Activated naive CD8-positive, alpha-beta T cell treated with anti-CD3 and anti-CD28 coated beads for 36 hours (primary cell): ENCODE measurements around the gene MYBBP1A. TPM values are rescaled to one million over a fixed set of nuclear protein-coding genes. Genes with fewer than 3 reads are reported as not detected.

Experiments used
- DNase-seq: peaks from one replicate; pipeline ENCODE4 v3.0.0; 2021
- H3K27ac Mint-ChIP-seq: one replicate; pipeline ENCODE4 v1.8.0; 2022; ENCODE audit warnings: mild to moderate bottlenecking, moderate library complexity, mixed read lengths
- H3K27me3 Mint-ChIP-seq: one replicate; pipeline ENCODE4 v1.8.0; 2022; ENCODE audit warnings: mild to moderate bottlenecking, mixed read lengths
- H3K36me3 Mint-ChIP-seq: one replicate; pipeline ENCODE4 v1.8.0; 2021; ENCODE audit warnings: mild to moderate bottlenecking, mixed read lengths
- H3K4me1 Mint-ChIP-seq: one replicate; pipeline ENCODE4 v1.8.0; 2021; ENCODE audit warnings: mixed read lengths
- H3K4me3 Mint-ChIP-seq: one replicate; pipeline ENCODE4 v1.8.0; 2022; ENCODE audit warnings: mild to moderate bottlenecking, moderate library complexity, mixed read lengths
- H3K9me3 Mint-ChIP-seq: one replicate; pipeline ENCODE4 v1.8.0; 2022; ENCODE audit warnings: mixed read lengths
- total RNA-seq, 2 experiments: library from RNA; stranded (reverse); gene quantifications; one replicate each; pipeline ENCODE4 v1.2.3, GENCODE V29; 2021

Gene MYBBP1A
- total RNA-seq, 2 experiments from 2014 or later: 174 to 176 TPM

DNA sequence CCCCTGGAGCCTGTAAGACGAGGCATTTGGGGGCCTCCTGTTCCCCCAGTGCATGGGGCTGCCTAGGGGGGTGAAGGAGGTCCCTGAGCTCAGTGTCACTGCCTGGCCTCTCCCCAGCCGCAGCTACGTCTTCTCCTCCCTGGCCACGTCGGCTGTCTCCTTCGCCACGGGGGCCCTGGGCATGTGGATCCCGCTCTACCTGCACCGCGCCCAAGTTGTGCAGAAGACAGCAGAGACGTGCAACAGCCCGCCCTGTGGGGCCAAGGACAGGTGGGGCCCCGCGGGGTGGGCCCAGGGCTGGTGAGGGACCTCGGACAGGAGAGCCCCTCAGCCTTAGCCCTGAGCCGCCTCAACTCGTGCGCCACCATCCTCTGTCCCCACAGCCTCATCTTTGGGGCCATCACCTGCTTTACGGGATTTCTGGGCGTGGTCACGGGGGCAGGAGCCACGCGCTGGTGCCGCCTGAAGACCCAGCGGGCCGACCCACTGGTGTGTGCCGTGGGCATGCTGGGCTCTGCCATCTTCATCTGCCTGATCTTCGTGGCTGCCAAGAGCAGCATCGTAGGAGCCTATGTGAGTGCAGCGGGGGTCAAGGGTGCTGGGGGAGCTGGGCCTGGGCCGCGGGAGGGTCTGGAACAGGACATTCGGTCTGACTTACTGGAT is 22.2 kb downstream of the MYBBP1A start:
- H3K27ac Mint-ChIP-seq: no peak overlapping the region
- H3K27me3 Mint-ChIP-seq: peaks cover 12% of the 10 kb centered on the region
- H3K9me3 Mint-ChIP-seq: no peaks in the 10 kb centered on the region
- H3K36me3 Mint-ChIP-seq: no peaks in the 10 kb centered on the region
- DNase-seq: no peak
- peaks cover 7% of the 10 kb centered on the region for H3K4me1 Mint-ChIP-seq
- H3K4me3 Mint-ChIP-seq: no peak overlapping the region

DNA sequence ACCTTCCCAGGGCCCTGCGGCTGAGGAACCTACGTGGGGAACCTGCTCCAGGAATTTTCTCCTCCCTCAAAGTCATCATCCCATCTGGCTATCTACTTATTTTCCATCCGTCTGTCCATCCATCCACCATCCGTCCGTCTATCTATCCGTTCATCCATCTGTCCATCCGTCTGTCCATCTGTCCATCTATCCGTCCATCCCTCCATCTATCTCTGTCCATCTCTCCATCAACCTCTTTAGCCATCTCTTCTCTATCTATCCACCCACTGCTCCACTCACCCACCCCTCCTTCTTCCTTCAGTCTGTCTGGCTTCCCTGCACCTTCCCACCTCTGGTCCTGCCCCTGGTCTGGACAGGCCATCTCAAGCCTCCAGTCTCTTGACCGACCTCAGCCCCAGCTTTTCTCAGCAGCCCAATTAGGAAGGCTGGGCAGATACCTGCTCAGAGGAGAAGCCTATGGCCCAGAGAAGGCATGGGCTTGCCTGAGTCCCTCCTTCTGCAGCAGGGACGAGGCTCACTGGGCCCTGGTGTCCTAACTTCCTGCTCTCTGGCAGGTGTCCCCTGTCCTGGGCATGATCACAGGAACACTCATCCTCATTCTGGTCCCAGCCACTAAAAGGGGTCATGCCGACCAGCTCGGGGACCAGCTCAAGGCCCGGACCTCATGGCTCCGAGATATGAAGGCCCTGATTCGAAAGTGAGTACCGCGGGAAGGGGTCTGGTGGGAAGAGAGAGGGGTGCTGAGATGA is 23.0 kb downstream of the MYBBP1A start:
- no peaks in the 10 kb centered on the region for H3K36me3 Mint-ChIP-seq
- H3K27me3 Mint-ChIP-seq: peaks cover 12% of the 10 kb centered on the region
- H3K4me1 Mint-ChIP-seq: peaks cover 7% of the 10 kb centered on the region
- H3K9me3 Mint-ChIP-seq: no peaks in the 10 kb centered on the region
- no peak for DNase-seq
- no peak overlapping the region for H3K4me3 Mint-ChIP-seq
- no peak overlapping the region for H3K27ac Mint-ChIP-seq

- no peaks in the 10 kb centered on the region for H3K9me3 Mint-ChIP-seq
- H3K36me3 Mint-ChIP-seq: no peaks in the 10 kb centered on the region
- H3K4me1 Mint-ChIP-seq: peaks cover 7% of the 10 kb centered on the region
- H3K27me3 Mint-ChIP-seq: peaks cover 12% of the 10 kb centered on the region
- no peak for DNase-seq
- H3K4me3 Mint-ChIP-seq: no peak overlapping the region
- no peak overlapping the region for H3K27ac Mint-ChIP-seq
These were observed 24.1 kb downstream of the MYBBP1A start for GRCh38 chr17:4530799-4531730.

GRCh38 chr17:4529533-4530152 is 25.5 kb downstream of the MYBBP1A start:
- Mint-ChIP-seq H3K36me3 (no peaks in the 10 kb centered on the region), H3K27me3 (peaks cover 12% of the 10 kb centered on the region), H3K4me1 (peaks cover 7% of the 10 kb centered on the region), H3K4me3 (no peak overlapping the region), H3K27ac (no peak overlapping the region), H3K9me3 (no peaks in the 10 kb centered on the region)
- DNase-seq: no peak

DNA sequence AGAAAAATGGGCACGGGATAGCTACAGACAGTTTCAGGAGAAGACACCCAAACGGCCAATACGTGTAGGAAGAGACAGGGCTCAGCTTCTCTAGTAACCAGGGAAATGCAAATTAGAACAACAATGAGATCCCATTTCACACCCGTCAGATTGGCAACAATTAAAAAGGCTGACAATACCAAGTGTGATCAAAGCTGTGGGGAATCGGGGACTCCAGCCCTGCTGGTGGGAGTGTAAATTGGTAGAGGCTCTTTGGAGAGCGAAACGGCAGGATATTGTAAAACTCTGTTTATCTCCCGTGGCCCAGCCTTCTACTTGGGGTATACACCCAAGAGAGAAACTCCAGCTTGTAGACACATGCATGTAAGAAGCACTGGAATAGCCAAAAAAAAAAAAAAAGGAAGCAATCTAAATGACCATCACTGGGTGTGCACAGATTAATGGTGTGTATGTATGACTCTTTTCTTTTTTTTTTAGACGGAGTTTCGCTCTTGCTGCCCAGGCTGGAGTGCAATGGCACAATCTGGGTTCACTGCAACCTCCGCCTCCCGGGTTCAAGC is 27.5 kb downstream of the MYBBP1A start:
- H3K36me3 Mint-ChIP-seq: no peaks in the 10 kb centered on the region
- no peak for DNase-seq
- H3K4me3 Mint-ChIP-seq: no peak overlapping the region
- H3K9me3 Mint-ChIP-seq: no peaks in the 10 kb centered on the region
- H3K4me1 Mint-ChIP-seq: no peaks in the 10 kb centered on the region
- no peak overlapping the region for H3K27ac Mint-ChIP-seq
- H3K27me3 Mint-ChIP-seq: peaks cover 5% of the 10 kb centered on the region

- Mint-ChIP-seq H3K9me3 (no peaks in the 10 kb centered on the region), H3K27me3 (peaks cover 5% of the 10 kb centered on the region), H3K4me1 (no peaks in the 10 kb centered on the region), H3K27ac (no peak overlapping the region), H3K36me3 (no peaks in the 10 kb centered on the region), H3K4me3 (no peak overlapping the region)
- no peak for DNase-seq
These were observed 28.1 kb downstream of the MYBBP1A start for GRCh38 chr17:4527134-4527533.

DNA sequence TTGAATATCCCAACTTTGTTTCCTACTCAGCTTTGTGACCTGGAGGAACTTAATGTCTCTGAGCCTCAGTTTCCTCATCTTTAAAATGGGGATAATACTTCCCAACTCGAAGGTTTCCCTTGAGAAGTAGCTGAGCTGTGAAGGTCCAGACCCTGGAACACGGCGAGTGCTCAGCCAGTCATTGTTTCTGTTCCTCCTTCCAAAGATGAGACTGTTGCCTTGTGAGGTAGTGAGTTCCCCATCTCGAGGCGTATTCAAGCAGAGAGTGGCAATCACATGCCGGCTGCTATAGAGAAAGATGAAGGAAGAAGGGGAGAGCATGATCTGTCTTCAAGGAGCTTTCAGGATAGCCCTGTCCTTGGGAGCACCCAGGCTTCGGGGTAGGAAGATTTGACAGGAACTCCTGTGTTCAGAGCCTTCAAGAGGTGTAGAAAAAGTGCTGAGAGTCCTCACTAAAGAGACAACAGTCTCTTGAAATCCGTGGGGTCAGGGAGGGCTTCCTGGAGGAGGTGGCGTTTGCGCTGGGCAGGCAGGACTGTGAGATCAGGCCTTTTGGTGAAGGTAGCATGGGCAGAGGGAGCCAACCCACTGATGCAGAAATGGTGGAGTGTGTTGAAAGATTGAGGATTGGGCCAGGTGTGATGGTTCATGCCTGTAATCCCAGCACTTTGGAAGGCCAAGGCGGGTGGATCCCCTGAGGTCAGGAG is 29.3 kb downstream of the MYBBP1A start:
- Mint-ChIP-seq H3K36me3 (no peaks in the 10 kb centered on the region), H3K27ac (no peak overlapping the region), H3K4me1 (no peaks in the 10 kb centered on the region), H3K27me3 (peaks cover 5% of the 10 kb centered on the region), H3K9me3 (no peaks in the 10 kb centered on the region), H3K4me3 (no peak overlapping the region)
- DNase-seq: no peak

GRCh38 chr17:4523946-4524345 is 31.2 kb downstream of the MYBBP1A start:
- no peak overlapping the region for H3K27ac Mint-ChIP-seq
- no peaks in the 10 kb centered on the region for H3K4me1 Mint-ChIP-seq
- no peak overlapping the region for H3K4me3 Mint-ChIP-seq
- no peak for DNase-seq
- no peaks in the 10 kb centered on the region for H3K9me3 Mint-ChIP-seq
- H3K36me3 Mint-ChIP-seq: no peaks in the 10 kb centered on the region
- H3K27me3 Mint-ChIP-seq: no peaks in the 10 kb centered on the region

DNA sequence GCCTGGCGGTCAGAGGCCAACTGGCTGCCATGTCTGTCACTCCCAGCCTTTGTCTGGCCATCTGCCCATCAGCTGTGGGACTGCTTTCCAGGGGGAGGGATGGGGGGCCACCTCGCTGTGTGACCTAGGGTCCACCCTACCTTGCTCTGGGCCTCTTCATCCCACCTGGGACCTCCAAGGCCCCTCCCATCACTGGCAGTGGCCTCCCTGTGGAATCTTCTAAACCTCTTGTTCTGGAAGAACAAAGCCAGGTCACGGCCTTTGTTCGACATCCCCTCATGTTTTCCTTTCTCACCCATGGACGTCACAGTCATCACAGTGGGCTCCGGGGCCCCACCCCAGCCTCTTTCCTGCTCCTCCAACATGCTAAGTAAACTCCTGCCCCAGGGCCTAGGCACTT is 32.5 kb downstream of the MYBBP1A start:
- DNase-seq: no peak
- no peaks in the 10 kb centered on the region for H3K36me3 Mint-ChIP-seq
- H3K27ac Mint-ChIP-seq: no peak overlapping the region

GRCh38 chr17:4520894-4521600 is 34.1 kb downstream of the MYBBP1A start:
- no peaks in the 10 kb centered on the region for H3K27me3 Mint-ChIP-seq
- H3K4me1 Mint-ChIP-seq: no peaks in the 10 kb centered on the region
- no peaks in the 10 kb centered on the region for H3K36me3 Mint-ChIP-seq
- no peaks in the 10 kb centered on the region for H3K9me3 Mint-ChIP-seq
- no peak overlapping the region for H3K4me3 Mint-ChIP-seq
- no peak for DNase-seq
- H3K27ac Mint-ChIP-seq: no peak overlapping the region

More for the DNA sequence above, 32.5 kb downstream of the MYBBP1A start:
- H3K27me3 Mint-ChIP-seq: no peaks in the 10 kb centered on the region
- no peaks in the 10 kb centered on the region for H3K4me1 Mint-ChIP-seq
- no peaks in the 10 kb centered on the region for H3K9me3 Mint-ChIP-seq
- H3K4me3 Mint-ChIP-seq: no peak overlapping the region

DNA sequence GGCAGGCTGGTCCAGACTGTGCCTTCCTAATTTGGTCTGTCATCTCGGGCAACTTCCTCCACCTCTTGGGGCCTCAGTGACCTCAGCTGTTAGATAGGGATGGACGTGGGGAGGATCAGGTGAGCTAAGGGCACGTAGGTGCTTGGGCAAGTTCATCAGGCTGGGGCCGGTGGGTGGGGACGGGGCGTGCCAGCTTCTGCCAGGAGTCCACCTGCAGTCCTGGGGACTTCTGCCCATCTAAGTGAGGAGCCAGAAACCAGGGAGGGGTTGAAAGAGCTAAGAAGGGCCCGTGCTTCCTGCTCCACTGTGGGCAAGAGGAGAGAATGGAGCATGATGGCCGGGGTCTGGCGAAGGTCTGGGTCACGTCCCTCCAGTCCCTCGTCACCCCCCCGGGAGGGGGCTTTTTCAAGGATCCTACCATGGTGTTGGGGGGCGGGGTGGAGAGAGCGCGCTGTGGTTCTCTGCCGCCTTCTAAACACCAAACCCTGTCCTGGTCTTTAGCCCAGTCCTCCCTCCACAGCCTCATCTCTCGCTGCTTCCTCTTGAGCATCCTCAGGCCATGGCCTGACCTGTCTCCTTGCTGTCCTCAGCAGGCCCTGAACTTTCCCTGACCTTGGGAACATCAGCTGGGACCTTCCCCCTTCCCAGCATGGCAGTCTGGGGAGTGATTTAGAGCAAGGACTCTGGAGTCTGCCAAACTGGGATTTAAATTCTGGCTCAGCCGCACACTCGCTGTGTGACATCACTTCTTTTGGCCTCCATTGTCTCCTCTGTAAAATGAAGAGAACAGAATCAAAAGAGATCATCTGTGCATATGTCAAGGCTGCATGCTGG is 34.9 kb downstream of the MYBBP1A start:
- Mint-ChIP-seq H3K27me3 (no peaks in the 10 kb centered on the region), H3K4me3 (no peak overlapping the region), H3K4me1 (no peaks in the 10 kb centered on the region), H3K36me3 (no peaks in the 10 kb centered on the region), H3K27ac (no peak overlapping the region), H3K9me3 (no peaks in the 10 kb centered on the region)
- DNase-seq: no peak

DNA sequence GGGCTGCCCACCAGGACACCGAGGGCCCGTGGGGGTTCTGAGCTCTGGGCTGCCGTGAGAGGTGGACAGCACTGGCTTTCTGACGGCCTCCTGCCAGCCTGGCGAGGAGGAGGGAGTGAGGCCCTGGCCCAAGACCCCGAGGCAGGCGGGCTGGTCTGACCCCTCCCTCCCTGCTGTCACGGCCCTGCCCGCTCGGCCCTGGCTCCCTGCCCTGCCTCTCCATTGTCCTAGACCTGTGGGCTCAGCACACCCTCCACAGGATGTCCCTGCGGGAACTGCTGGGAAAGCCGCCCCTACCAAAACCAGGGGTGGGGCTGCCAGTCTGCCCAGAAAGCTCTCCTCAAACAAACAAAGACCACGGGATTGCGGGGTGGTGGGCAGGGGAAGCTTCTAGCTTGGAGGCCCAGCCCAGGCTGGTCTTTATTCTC is 35.8 kb downstream of the MYBBP1A start:
- no peak for DNase-seq
- H3K27ac Mint-ChIP-seq: no peak overlapping the region
- no peaks in the 10 kb centered on the region for H3K4me1 Mint-ChIP-seq
- no peaks in the 10 kb centered on the region for H3K27me3 Mint-ChIP-seq
- no peak overlapping the region for H3K4me3 Mint-ChIP-seq
- H3K9me3 Mint-ChIP-seq: no peaks in the 10 kb centered on the region
- H3K36me3 Mint-ChIP-seq: no peaks in the 10 kb centered on the region

DNA sequence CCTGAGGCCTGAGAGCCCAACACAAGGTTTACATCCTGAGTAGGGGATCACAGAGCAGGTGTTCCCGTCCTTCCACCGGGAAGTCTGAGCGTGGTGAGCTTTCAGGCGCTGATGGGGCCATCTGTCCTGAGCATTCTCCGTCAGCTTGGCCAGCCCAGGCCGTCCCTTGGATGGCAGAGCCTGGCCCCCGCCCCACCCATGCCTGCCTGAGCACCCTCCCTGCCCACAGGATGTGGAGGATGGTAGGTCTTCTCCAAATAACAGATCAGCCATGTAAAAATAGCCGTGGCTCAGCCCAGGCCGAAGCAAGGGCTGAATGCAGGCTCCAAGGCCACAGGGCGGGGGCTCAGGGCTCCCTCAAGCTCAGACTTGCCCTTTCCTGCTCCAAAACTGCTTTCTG is 36.3 kb downstream of the MYBBP1A start:
- H3K27ac Mint-ChIP-seq: no peak overlapping the region
- H3K4me1 Mint-ChIP-seq: no peaks in the 10 kb centered on the region
- no peaks in the 10 kb centered on the region for H3K36me3 Mint-ChIP-seq
- no peak overlapping the region for H3K4me3 Mint-ChIP-seq
- no peaks in the 10 kb centered on the region for H3K9me3 Mint-ChIP-seq
- DNase-seq: no peak
- H3K27me3 Mint-ChIP-seq: no peaks in the 10 kb centered on the region
